A673 (cell line): ENCODE results near the gene PSMB5.

Experiments
- CTCF ChIP-seq: fragments of 300-800, 200-600 bp; sonication (generic); conservative IDR thresholded peaks from 2 replicates; pipeline ENCODE4 v1.5.1; 2017; ENCODE audit warnings: low read depth, mild to moderate bottlenecking, antibody characterized with exemption, low read length, moderate library complexity, mixed read lengths
- EZH2 ChIP-seq: fragments of 200-600 bp; sonication (generic); IDR thresholded peaks from 2 replicates; pipeline ENCODE4 v1.6.1; 2017; ENCODE audit warnings: borderline replicate concordance, low read depth, mild to moderate bottlenecking, mixed read lengths, antibody characterized with exemption, low read length; ENCODE audit not compliant: poor library complexity, severe bottlenecking

- TF ChIP-seq CTCF (no peak), EZH2 (no peak)
Measured at GRCh38 chr14:23015618-23016017, 19.1 kb downstream of the PSMB5 start.
